GM12878 (cell line): ENCODE data around the gene IFITM2. TPM values are rescaled to one million over a fixed set of nuclear protein-coding genes. Genes with fewer than 3 reads are reported as not detected.

Experiments
- ATAC-seq: fragments of 200-7000 bp; cut with Tn5 transposase; 3 replicates; pipeline ENCODE4 v1.9.1; 2020; ENCODE audit warnings: mild to moderate bottlenecking, moderate library complexity
- BruUV-seq: library from RNA; stranded (reverse); fragments of 400-500 nt; replicated peaks from 2 replicates; lab custom pipeline; 2021; lab: Mats Ljungman, UMichigan
- CTCF ChIA-PET: fragments of 300-600 bp; sonication (Branson Sonifier 250); formaldehyde crosslinking; extraction: SDS; loops from one replicate; lab custom pipeline; 2021; ENCODE audit warnings: inconsistent platforms; lab: Yijun Ruan, JAX
- POLR2A ChIA-PET: fragments of 350-600 bp; formaldehyde crosslinking; extraction: SDS; loops from one replicate; lab custom pipeline; 2021; ENCODE audit warnings: inconsistent platforms; lab: Charles Lee
- RAD21 ChIA-PET: fragments of 300-600 bp; sonication (Branson Sonifier 250); formaldehyde crosslinking; loops from one replicate; lab custom pipeline; 2023; ENCODE audit warnings: antibody characterized with exemption; ENCODE audit not compliant: unreplicated experiment; lab: Charles Lee
- SMC1A ChIA-PET: fragments of 300-600 bp; sonication (Branson Sonifier 250); formaldehyde crosslinking; loops from one replicate; lab custom pipeline; 2023; ENCODE audit not compliant: unreplicated experiment, uncharacterized antibody; lab: Charles Lee
- DNase-seq: peaks from one replicate; pipeline ENCODE4 v3.0.0-alpha.2; 2011; ENCODE audit warnings: low read depth, low spot score
- FAIRE-seq: peaks from 3 replicates; lab custom pipeline; 2011; peaks lifted over from hg19 to GRCh38; lab: Jason Lieb, UNC
- H2AFZ ChIP-seq: 2 replicates; pipeline ENCODE4 v1.6.0; 2011; ENCODE audit warnings: low read depth, low read length, control low read depth; ENCODE audit not compliant: control insufficient read depth
- H3K27ac ChIP-seq: 2 replicates; pipeline ENCODE4 v1.5.1; 2011; ENCODE audit warnings: control low read depth; ENCODE audit not compliant: control insufficient read depth, insufficient read depth
- H3K27me3 ChIP-seq, 2 experiments: replicated peaks in 1 of 2; 2 replicates each; pipeline versions ENCODE4 v1.6.0 to v1.6.1; 2011; ENCODE audit warnings: low read length in 1 of 2; ENCODE audit not compliant: control insufficient read depth in 2 of 2, insufficient read depth in 2 of 2
- H3K36me3 ChIP-seq, 2 experiments: 2 replicates each; pipeline ENCODE4 v1.5.1; 2011; ENCODE audit warnings: low read length in 1 of 2; ENCODE audit not compliant: control insufficient read depth in 2 of 2, insufficient read depth in 2 of 2
- H3K4me1 ChIP-seq: 2 replicates; pipeline ENCODE4 v1.6.1; 2011; ENCODE audit warnings: mild to moderate bottlenecking, low read length, moderate library complexity, mixed read lengths; ENCODE audit not compliant: control insufficient read depth, insufficient read depth
- H3K4me2 ChIP-seq: 2 replicates; pipeline ENCODE4 v1.6.0; 2011; ENCODE audit warnings: control low read depth; ENCODE audit not compliant: control insufficient read depth, insufficient read depth
- H3K4me3 ChIP-seq: fragments of 200-600 bp; sonication (generic); 2 replicates; pipeline ENCODE4 v1.5.1; 2016
- H3K79me2 ChIP-seq: 2 replicates; pipeline ENCODE4 v1.6.0; 2011; ENCODE audit warnings: low read length; ENCODE audit not compliant: control insufficient read depth, insufficient read depth
- H3K9ac ChIP-seq: 2 replicates; pipeline ENCODE4 v1.8.0; 2011; ENCODE audit warnings: low read length, control low read depth, mixed read lengths; ENCODE audit not compliant: control insufficient read depth, insufficient read depth
- H3K9me3 ChIP-seq: replicated peaks from 3 replicates; pipeline ENCODE4 v1.5.1; 2011; ENCODE audit warnings: mild to moderate bottlenecking, low read length; ENCODE audit not compliant: control insufficient read depth, insufficient read depth
- H4K20me1 ChIP-seq: 2 replicates; pipeline ENCODE4 v1.6.0; 2011; ENCODE audit not compliant: control insufficient read depth, insufficient read depth
- BACH1 ChIP-seq: fragments of 450-650 bp; IDR thresholded peaks from 2 replicates; pipeline ENCODE4 v1.6.1; 2017; ENCODE audit warnings: mild to moderate bottlenecking, borderline replicate concordance
- CHD1 ChIP-seq: IDR thresholded peaks from 2 replicates; pipeline ENCODE4 v1.6.1; 2012; ENCODE audit warnings: low read depth, low read length, improper control_type of control experiment
- ESRRA ChIP-seq: IDR thresholded peaks from 2 replicates; pipeline ENCODE4 v1.6.1; 2012; ENCODE audit warnings: mild to moderate bottlenecking, low read length, improper control_type of control experiment
- GATAD2B ChIP-seq: fragments of 450-650 bp; conservative IDR thresholded peaks from 2 replicates; pipeline ENCODE4 v1.6.1; 2017; ENCODE audit warnings: low read depth, mild to moderate bottlenecking, moderate library complexity
- IKZF1 ChIP-seq: fragments of 450-650 bp; conservative IDR thresholded peaks from 2 replicates; pipeline ENCODE4 v1.6.1; 2017; ENCODE audit warnings: antibody characterized with exemption, mild to moderate bottlenecking
- IKZF2 ChIP-seq, 2 experiments: fragments of 450-650 bp; IDR thresholded peaks; 2 replicates each; pipeline ENCODE4 v1.6.1; 2017; ENCODE audit warnings: mild to moderate bottlenecking in 2 of 2, moderate library complexity in 2 of 2
- JUND ChIP-seq: IDR thresholded peaks from 2 replicates; pipeline ENCODE4 v1.6.1; 2012; ENCODE audit warnings: low read depth, mild to moderate bottlenecking, low read length, improper control_type of control experiment, moderate library complexity
- MTA2 ChIP-seq: fragments of 450-650 bp; IDR thresholded peaks from 2 replicates; pipeline ENCODE4 v1.6.1; 2016; ENCODE audit warnings: low read depth, mild to moderate bottlenecking, moderate library complexity
- NBN ChIP-seq: fragments of 450-650 bp; IDR thresholded peaks from 2 replicates; pipeline ENCODE4 v1.6.1; 2016
- PML ChIP-seq: IDR thresholded peaks from 2 replicates; pipeline ENCODE4 v1.6.1; 2012; ENCODE audit warnings: low read length, inconsistent platforms
- POLR2A ChIP-seq: IDR thresholded peaks from 2 replicates; pipeline ENCODE4 v1.6.1; 2011; ENCODE audit warnings: low read depth, mild to moderate bottlenecking, low read length
- POLR2AphosphoS2 ChIP-seq: IDR thresholded peaks from 2 replicates; pipeline ENCODE4 v1.6.1; 2011; ENCODE audit warnings: low read depth, mild to moderate bottlenecking, low read length, improper control_type of control experiment, moderate library complexity
- POLR2AphosphoS5 ChIP-seq: IDR thresholded peaks from 2 replicates; pipeline ENCODE4 v1.6.1; 2011; ENCODE audit warnings: mild to moderate bottlenecking, low read length, inconsistent platforms
- RUNX3 ChIP-seq: IDR thresholded peaks from 2 replicates; pipeline ENCODE4 v1.6.1; 2012; ENCODE audit warnings: low read length, inconsistent platforms
- SMAD1 ChIP-seq: fragments of 450-650 bp; IDR thresholded peaks from 2 replicates; pipeline ENCODE4 v1.6.1; 2018; ENCODE audit warnings: mild to moderate bottlenecking, low read depth; ENCODE audit not compliant: partially characterized antibody
- ZNF207 ChIP-seq: fragments of 450-650 bp; IDR thresholded peaks from 2 replicates; pipeline ENCODE4 v1.6.1; 2014; ENCODE audit warnings: antibody characterized with exemption, mild to moderate bottlenecking, borderline replicate concordance
- ZSCAN29 ChIP-seq: fragments of 450-650 bp; IDR thresholded peaks from 2 replicates; pipeline ENCODE4 v1.6.1; 2017; ENCODE audit warnings: mild to moderate bottlenecking, moderate library complexity
- WGBS: methylation state at CpG from one replicate; pipeline ENCODE4 v1.1.6; 2016; ENCODE audit warnings: low lambda C conversion rate; ENCODE audit not compliant: insufficient replicate concordance, insufficient coverage; ENCODE audit errors: missing lambda C conversion rate; 5-methylcytosine and 5-hydroxymethylcytosine counted together
- in situ Hi-C: fragments of 300-500 bp; cut with MboI; formaldehyde crosslinking; loops from 9 replicates; pipeline ENCODE4 v1.14.3; 2018; ENCODE audit warnings: mixed read lengths
- intact Hi-C: fragments of 100-400 bp; cut with micrococcal nuclease; formaldehyde crosslinking; loops from one replicate; pipeline ENCODE4 v1.14.2; 2022; ENCODE audit not compliant: unreplicated experiment
- polyA plus RNA-seq, 11 experiments: library from polyadenylated mRNA; depleted of rRNA in 4 of 11; unstranded in 6 of 11; stranded (reverse) in 5 of 11; fragments of >200 nt; fragmentation: Nextera tagmentation in 4 of 11; fragmentation: Illumina TruSeq in 1 of 11; extraction: Ambion mirVana in 4 of 11; extraction: Trizol in 1 of 11; gene quantifications; 1 replicate in 1 of 11; 2 replicates in 10 of 11; pipeline versions ENCODE4 v1.2.1 to v1.2.3, GENCODE V29; 2011 to 2016; ENCODE audit warnings: inconsistent platforms in 2 of 11, missing spikeins in 2 of 11, low read depth in 1 of 11
- total RNA-seq, 4 experiments: library from RNA; depleted of rRNA in 3 of 4; stranded (reverse); fragments of >200 nt in 3 of 4; fragmentation: Illumina TruSeq in 1 of 4; extraction: Trizol in 1 of 4; gene quantifications; 2 replicates each; pipeline versions ENCODE4 v1.2.1 to v1.2.3, GENCODE V29; 2013 to 2021
- TF ChIP-seq, protein P1 (sequence below): IDR thresholded peaks from 2 replicates; pipeline ENCODE4 v1.6.1; 2012; ENCODE audit warnings: low read depth, low read length, improper control_type of control experiment
- TF ChIP-seq, protein P2 (sequence below): IDR thresholded peaks from 2 replicates; pipeline ENCODE4 v1.6.1; 2012; ENCODE audit warnings: low read length, inconsistent platforms
- TF ChIP-seq, protein P3 (sequence below): IDR thresholded peaks from 2 replicates; pipeline ENCODE4 v1.6.1; 2012; ENCODE audit warnings: low read depth, low read length, improper control_type of control experiment
- TF ChIP-seq, protein P4 (sequence below): fragments of 450-650 bp; IDR thresholded peaks from 2 replicates; pipeline ENCODE4 v1.6.1; 2017; ENCODE audit warnings: mild to moderate bottlenecking, low read depth, inconsistent platforms; ENCODE audit not compliant: poor library complexity, severe bottlenecking

Gene IFITM2
- total and polyA plus RNA-seq, 10 of the 15 experiments (the other 5 are each of a cell fraction or from before 2014, with no cell fraction given), result 116 to 3,672 (median 724) TPM

DNA sequence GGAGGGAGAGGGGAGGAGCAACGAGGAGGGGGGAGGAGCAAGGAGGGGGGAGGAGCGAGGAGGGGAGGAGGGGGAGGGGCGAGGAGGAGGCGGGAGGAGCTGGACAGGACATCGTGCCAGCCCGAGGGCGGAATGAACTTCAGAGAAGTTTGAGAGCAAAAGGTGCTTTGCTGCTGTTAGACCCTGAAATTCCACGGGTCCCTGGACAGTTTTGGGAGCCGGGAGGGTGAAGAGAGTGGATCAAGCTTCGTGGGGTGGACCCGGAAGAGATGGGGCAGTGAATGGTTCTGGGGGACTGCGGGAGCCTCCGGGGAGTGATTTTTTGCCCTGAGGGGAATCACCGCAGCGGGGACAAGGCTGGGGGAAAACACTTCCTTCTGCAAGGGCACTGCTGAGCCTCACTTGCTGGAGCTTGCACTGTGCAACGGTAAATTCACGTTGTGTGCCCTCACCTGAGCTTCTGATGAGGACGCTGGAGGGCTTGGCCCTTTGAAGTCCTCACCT lies 40.1 kb upstream of the IFITM2 start:
- Histone ChIP-seq H3K27ac (peak overlapping the region; percentile 88), H3K36me3 (no peaks in the 10 kb centered on the region), H3K4me3 (peak overlapping the region; percentile 78), H3K9me3 (no peaks in the 10 kb centered on the region), H4K20me1 (no peaks in the 10 kb centered on the region), H3K4me1 (peaks cover 14% of the 10 kb centered on the region), H2AFZ (peak overlapping the region; percentile 76), H3K27me3 (no peaks in the 10 kb centered on the region), H3K9ac (peak overlapping the region; percentile 71), H3K4me2 (peak overlapping the region; percentile 89), H3K79me2 (peaks cover 7% of the 10 kb centered on the region)
- ATAC-seq, result peak; percentile 43
- DNase-seq, result peak; percentile 35
- TSS peak; percentile 84 for BruUV-seq
- CTCF ChIA-PET, result interaction anchor here (0.9 to 4.2 kb wide), 10 partner anchors 9 to 182 kb away, joined by 3 to 37 read pairs (median 4); partner anchors contain the start of gene IFITM2
- intact Hi-C loops, result loop anchor here (10.0 kb wide), 1 partner anchor 87 kb away; no protein-coding TSS in a partner anchor
- POLR2A ChIA-PET, result interaction anchor here (0.7 to 2.5 kb wide), 11 partner anchors 10 to 87 kb away, joined by 3 to 35 read pairs (median 6); partner anchors contain the start of genes BET1L, PGGHG, PSMD13 and RIC8A
- SMC1A ChIA-PET, result interaction anchor here (0.6 to 2.7 kb wide), 15 partner anchors 10 to 88 kb away, joined by 3 to 8 read pairs (median 3); partner anchors contain the start of genes BET1L and RIC8A
- RAD21 ChIA-PET, result interaction anchor here (0.8 to 2.2 kb wide), 9 partner anchors 17 to 140 kb away, joined by 3 to 36 read pairs (median 5); partner anchors contain the start of genes BET1L and RIC8A
- in situ Hi-C loops, result no loop called here
- no peak for FAIRE-seq
- 2% methylated on average over 16 of the region's 18 CpGs for WGBS
- TF ChIP-seq ZNF207 (peak; percentile 25; the same call in 1 of the 2 replicates), GATAD2B (peak; percentile 27; the same call in 1 of the 2 replicates), ZSCAN29 (no peak), IKZF1 (peak; percentile 57), BACH1 (peak; percentile 65; the same call in 1 of the 2 replicates), JUND (no peak), CHD1 (0 out of 2 replicates have a peak, but pooled peaks have one; percentile 54), POLR2AphosphoS2 (0 out of 2 replicates have a peak, but pooled peaks have one; percentile 56), MTA2 (peak; percentile 57; the same call in 1 of the 2 replicates), IKZF2 (IDR thresholded peaks at IDR 0.05) (peak in 1 of 2 experiments; percentile 26; a peak in 2 of 4 replicates), PML (no peak), NBN (peak; percentile 86), SMAD1 (peak; percentile 50), POLR2AphosphoS5 (peak; percentile 85), RUNX3 (0 out of 2 replicates have a peak, but pooled peaks have one; percentile 18), POLR2A (no peak; the same call in 1 of the 2 replicates), ESRRA (no peak)
- TF ChIP-seq, protein P1, sequence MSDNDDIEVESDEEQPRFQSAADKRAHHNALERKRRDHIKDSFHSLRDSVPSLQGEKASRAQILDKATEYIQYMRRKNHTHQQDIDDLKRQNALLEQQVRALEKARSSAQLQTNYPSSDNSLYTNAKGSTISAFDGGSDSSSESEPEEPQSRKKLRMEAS, result peak; percentile 58; the same call in 1 of the 2 replicates
- TF ChIP-seq, protein P2, sequence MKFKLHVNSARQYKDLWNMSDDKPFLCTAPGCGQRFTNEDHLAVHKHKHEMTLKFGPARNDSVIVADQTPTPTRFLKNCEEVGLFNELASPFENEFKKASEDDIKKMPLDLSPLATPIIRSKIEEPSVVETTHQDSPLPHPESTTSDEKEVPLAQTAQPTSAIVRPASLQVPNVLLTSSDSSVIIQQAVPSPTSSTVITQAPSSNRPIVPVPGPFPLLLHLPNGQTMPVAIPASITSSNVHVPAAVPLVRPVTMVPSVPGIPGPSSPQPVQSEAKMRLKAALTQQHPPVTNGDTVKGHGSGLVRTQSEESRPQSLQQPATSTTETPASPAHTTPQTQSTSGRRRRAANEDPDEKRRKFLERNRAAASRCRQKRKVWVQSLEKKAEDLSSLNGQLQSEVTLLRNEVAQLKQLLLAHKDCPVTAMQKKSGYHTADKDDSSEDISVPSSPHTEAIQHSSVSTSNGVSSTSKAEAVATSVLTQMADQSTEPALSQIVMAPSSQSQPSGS, result no peak
- TF ChIP-seq, protein P3, sequence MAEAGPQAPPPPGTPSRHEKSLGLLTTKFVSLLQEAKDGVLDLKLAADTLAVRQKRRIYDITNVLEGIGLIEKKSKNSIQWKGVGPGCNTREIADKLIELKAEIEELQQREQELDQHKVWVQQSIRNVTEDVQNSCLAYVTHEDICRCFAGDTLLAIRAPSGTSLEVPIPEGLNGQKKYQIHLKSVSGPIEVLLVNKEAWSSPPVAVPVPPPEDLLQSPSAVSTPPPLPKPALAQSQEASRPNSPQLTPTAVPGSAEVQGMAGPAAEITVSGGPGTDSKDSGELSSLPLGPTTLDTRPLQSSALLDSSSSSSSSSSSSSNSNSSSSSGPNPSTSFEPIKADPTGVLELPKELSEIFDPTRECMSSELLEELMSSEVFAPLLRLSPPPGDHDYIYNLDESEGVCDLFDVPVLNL, result 0 out of 2 replicates have a peak, but pooled peaks have one; percentile 26
- TF ChIP-seq, protein P4, sequence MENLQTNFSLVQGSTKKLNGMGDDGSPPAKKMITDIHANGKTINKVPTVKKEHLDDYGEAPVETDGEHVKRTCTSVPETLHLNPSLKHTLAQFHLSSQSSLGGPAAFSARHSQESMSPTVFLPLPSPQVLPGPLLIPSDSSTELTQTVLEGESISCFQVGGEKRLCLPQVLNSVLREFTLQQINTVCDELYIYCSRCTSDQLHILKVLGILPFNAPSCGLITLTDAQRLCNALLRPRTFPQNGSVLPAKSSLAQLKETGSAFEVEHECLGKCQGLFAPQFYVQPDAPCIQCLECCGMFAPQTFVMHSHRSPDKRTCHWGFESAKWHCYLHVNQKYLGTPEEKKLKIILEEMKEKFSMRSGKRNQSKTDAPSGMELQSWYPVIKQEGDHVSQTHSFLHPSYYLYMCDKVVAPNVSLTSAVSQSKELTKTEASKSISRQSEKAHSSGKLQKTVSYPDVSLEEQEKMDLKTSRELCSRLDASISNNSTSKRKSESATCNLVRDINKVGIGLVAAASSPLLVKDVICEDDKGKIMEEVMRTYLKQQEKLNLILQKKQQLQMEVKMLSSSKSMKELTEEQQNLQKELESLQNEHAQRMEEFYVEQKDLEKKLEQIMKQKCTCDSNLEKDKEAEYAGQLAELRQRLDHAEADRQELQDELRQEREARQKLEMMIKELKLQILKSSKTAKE, result no peak
